A673 (cell line): ENCODE measurements around the gene ADGRL2. TPM values are rescaled to one million over a fixed set of nuclear protein-coding genes. Genes with fewer than 3 reads are reported as not detected.
A peak's percentile ranks its signal among the peaks of the same experiment; 100 is the strongest.

Experiments
- BruUV-seq: library from RNA; stranded (reverse); fragments of 400-500 nt; replicated peaks from 2 replicates; lab custom pipeline; 2021; lab: Mats Ljungman, UMichigan
- CTCF ChIA-PET: fragments of 300-600 bp; sonication (Branson Sonifier 250); formaldehyde crosslinking; loops from one replicate; lab custom pipeline; 2022; ENCODE audit warnings: antibody characterized with exemption; lab: Charles Lee
- POLR2A ChIA-PET: fragments of 300-600 bp; sonication (Branson Sonifier 250); formaldehyde crosslinking; loops from one replicate; lab custom pipeline; 2022; ENCODE audit warnings: antibody characterized with exemption; ENCODE audit not compliant: low non-redundant PET; lab: Charles Lee
- DNase-seq: peaks from one replicate; pipeline ENCODE4 v3.0.0-alpha.2; 2015; ENCODE audit warnings: low spot score
- H3K27ac ChIP-seq: fragments of 200-600 bp; sonication (generic); 2 replicates; pipeline ENCODE4 v1.5.1; 2016; ENCODE audit warnings: mixed run types, low read depth, mild to moderate bottlenecking, mixed read lengths, antibody characterized with exemption, low read length; ENCODE audit not compliant: poor library complexity, severe bottlenecking
- H3K27me3 ChIP-seq: fragments of 200-600 bp; sonication (generic); replicated peaks from 2 replicates; pipeline ENCODE4 v1.6.1; 2017; ENCODE audit warnings: mixed run types, low read depth, mild to moderate bottlenecking, mixed read lengths, antibody characterized with exemption, low read length; ENCODE audit not compliant: insufficient read depth, poor library complexity
- H3K36me3 ChIP-seq: fragments of 200-600 bp; sonication (generic); 2 replicates; pipeline ENCODE4 v1.6.1; 2016; ENCODE audit warnings: mixed run types, mild to moderate bottlenecking, mixed read lengths, antibody characterized with exemption, low read length; ENCODE audit not compliant: insufficient read depth, poor library complexity, severe bottlenecking
- H3K4me1 ChIP-seq: fragments of 200-600 bp; sonication (generic); 2 replicates; pipeline ENCODE4 v1.6.1; 2017; ENCODE audit warnings: mixed run types, mild to moderate bottlenecking, mixed read lengths, antibody characterized with exemption, low read length; ENCODE audit not compliant: insufficient read depth, poor library complexity, severe bottlenecking
- H3K4me3 ChIP-seq: fragments of 200-600 bp; sonication (generic); 2 replicates; pipeline ENCODE4 v1.5.1; 2016; ENCODE audit warnings: low read depth, mixed run types, mild to moderate bottlenecking, mixed read lengths, low read length; ENCODE audit not compliant: poor library complexity, severe bottlenecking
- H3K9me3 ChIP-seq: fragments of 200-600 bp; sonication (generic); 2 replicates; pipeline ENCODE4 v1.6.1; 2016; ENCODE audit warnings: mixed run types, low read depth, mild to moderate bottlenecking, mixed read lengths, antibody characterized with exemption, low read length; ENCODE audit not compliant: poor library complexity, severe bottlenecking
- EZH2 ChIP-seq: fragments of 200-600 bp; sonication (generic); IDR thresholded peaks from 2 replicates; pipeline ENCODE4 v1.6.1; 2017; ENCODE audit warnings: borderline replicate concordance, low read depth, mild to moderate bottlenecking, mixed read lengths, antibody characterized with exemption, low read length; ENCODE audit not compliant: poor library complexity, severe bottlenecking
- intact Hi-C: fragments of 100-400 bp; cut with micrococcal nuclease; formaldehyde crosslinking; loops from one replicate; pipeline ENCODE4 v1.10.0; 2022; ENCODE audit not compliant: unreplicated experiment
- total RNA-seq: library from RNA; stranded (reverse); gene quantifications from 2 replicates; pipeline ENCODE4 v1.2.3, GENCODE V29; 2021
- TF ChIP-seq, protein P1 (sequence below): fragments of 300-800, 200-600 bp; sonication (generic); conservative IDR thresholded peaks from 2 replicates; pipeline ENCODE4 v1.5.1; 2017; ENCODE audit warnings: low read depth, mild to moderate bottlenecking, antibody characterized with exemption, low read length, moderate library complexity, mixed read lengths

The ADGRL2 gene
- total RNA-seq, 1 experiment from 2014 or later, result 1.5 TPM

DNA sequence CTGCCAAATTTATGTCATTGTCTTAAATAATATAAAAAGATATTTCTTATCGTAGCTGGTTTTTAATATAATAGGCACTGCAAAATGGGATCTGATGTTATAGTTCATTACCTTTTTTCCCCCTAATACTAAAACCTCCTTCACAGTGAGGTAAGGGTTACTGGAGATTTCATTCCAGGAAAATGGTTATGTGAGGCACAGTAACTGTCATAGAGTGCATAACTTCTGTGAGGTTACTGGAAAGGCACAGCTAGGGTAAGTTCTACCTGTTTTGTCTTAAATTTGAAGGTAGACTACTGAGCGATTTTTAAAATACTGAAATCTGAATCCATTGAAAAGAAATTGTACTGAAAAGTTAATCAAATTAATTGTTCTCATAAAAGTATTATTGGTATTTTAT, 13.0 kb downstream of the ADGRL2 start:
- H3K27me3 ChIP-seq, result peaks cover 34% of the 10 kb centered on the region
- TF ChIP-seq, protein P1, sequence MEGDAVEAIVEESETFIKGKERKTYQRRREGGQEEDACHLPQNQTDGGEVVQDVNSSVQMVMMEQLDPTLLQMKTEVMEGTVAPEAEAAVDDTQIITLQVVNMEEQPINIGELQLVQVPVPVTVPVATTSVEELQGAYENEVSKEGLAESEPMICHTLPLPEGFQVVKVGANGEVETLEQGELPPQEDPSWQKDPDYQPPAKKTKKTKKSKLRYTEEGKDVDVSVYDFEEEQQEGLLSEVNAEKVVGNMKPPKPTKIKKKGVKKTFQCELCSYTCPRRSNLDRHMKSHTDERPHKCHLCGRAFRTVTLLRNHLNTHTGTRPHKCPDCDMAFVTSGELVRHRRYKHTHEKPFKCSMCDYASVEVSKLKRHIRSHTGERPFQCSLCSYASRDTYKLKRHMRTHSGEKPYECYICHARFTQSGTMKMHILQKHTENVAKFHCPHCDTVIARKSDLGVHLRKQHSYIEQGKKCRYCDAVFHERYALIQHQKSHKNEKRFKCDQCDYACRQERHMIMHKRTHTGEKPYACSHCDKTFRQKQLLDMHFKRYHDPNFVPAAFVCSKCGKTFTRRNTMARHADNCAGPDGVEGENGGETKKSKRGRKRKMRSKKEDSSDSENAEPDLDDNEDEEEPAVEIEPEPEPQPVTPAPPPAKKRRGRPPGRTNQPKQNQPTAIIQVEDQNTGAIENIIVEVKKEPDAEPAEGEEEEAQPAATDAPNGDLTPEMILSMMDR, result no peak
- no peak for TF ChIP-seq EZH2
- intact Hi-C loops, result no loop called here
- H3K9me3 ChIP-seq, result no peaks in the 10 kb centered on the region
- no peak overlapping the region for H3K4me3 ChIP-seq
- no peaks in the 10 kb centered on the region for H3K36me3 ChIP-seq
- H3K4me1 ChIP-seq, result no peaks in the 10 kb centered on the region
- H3K27ac ChIP-seq, result no peak overlapping the region
- no TSS peak for BruUV-seq
- no peak for DNase-seq
- POLR2A ChIA-PET, result no interaction called here
- CTCF ChIA-PET, result no interaction called here

DNA sequence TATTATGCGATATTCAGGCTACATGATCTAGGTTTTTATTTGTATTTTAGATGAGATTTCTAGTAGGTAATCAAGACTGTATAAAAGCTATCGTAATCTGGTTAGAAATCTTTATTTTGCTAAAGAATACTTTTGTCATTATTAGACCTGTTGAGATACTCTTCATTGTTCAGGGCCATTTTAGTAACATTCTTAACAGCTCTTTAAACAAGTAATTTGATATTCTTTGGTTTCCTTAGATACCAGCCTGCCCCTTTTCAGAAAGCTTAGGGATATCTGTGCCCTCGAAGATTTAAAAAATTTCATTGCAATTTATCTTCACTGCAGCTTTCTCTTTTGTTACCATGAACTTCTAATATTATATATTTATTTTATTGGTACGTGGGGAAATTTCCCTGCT, 18.9 kb downstream of the ADGRL2 start:
- ChIA-PET CTCF (no interaction called here), POLR2A (no interaction called here)
- no peak for DNase-seq
- Histone ChIP-seq H3K9me3 (no peaks in the 10 kb centered on the region), H3K36me3 (no peaks in the 10 kb centered on the region), H3K4me3 (no peak overlapping the region), H3K27ac (no peak overlapping the region), H3K27me3 (peaks cover 6% of the 10 kb centered on the region), H3K4me1 (no peaks in the 10 kb centered on the region)
- intact Hi-C loops, result no loop called here
- no TSS peak for BruUV-seq
- TF ChIP-seq, protein P1, result no peak
- no peak for TF ChIP-seq EZH2

DNA sequence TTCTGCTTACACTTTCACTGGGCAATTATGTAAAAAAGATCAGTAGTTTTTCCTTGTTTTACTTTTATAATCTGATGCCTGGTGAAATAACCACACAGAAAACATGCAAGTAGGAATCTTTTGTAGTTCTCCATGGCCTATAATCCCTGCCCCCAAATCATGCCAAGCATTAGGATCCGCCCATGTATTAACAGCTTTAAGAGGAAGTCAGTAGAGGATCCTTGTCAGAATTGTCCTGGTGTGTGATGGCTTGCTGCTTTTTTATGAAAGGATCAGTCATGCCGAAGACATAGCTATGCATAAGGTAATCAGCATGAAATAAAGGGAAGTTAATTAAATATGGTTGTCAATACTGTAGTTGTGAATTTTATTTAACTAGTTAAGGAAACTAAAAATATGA, 20.0 kb downstream of the ADGRL2 start:
- CTCF ChIA-PET, result no interaction called here
- DNase-seq, result peak; percentile 9

More for the DNA sequence above, 20.0 kb downstream of the ADGRL2 start:
- BruUV-seq, result no TSS peak
- H3K4me1 ChIP-seq, result no peaks in the 10 kb centered on the region
- H3K36me3 ChIP-seq, result no peaks in the 10 kb centered on the region
- POLR2A ChIA-PET, result no interaction called here
- H3K27me3 ChIP-seq, result no peaks in the 10 kb centered on the region
- TF ChIP-seq, protein P1, result no peak
- TF ChIP-seq EZH2, result no peak
- intact Hi-C loops, result no loop called here
- no peak overlapping the region for H3K4me3 ChIP-seq
- H3K9me3 ChIP-seq, result no peaks in the 10 kb centered on the region
- H3K27ac ChIP-seq, result no peak overlapping the region
